ENCODE measurements around the gene DNAJB4. TPM values are rescaled to one million over a fixed set of nuclear protein-coding genes. Genes with fewer than 3 reads are reported as not detected.
A peak's percentile ranks its signal among the peaks of the same experiment; 100 is the strongest.
"Not testable (repeated sequence)": the region's sequence is repeated elsewhere in the genome, so short reads cannot be mapped to it uniquely, and the experiment has no call there.

The DNAJB4 gene
- total RNA-seq, 1 donor from 2014 or later, result 23.2 TPM

DNA sequence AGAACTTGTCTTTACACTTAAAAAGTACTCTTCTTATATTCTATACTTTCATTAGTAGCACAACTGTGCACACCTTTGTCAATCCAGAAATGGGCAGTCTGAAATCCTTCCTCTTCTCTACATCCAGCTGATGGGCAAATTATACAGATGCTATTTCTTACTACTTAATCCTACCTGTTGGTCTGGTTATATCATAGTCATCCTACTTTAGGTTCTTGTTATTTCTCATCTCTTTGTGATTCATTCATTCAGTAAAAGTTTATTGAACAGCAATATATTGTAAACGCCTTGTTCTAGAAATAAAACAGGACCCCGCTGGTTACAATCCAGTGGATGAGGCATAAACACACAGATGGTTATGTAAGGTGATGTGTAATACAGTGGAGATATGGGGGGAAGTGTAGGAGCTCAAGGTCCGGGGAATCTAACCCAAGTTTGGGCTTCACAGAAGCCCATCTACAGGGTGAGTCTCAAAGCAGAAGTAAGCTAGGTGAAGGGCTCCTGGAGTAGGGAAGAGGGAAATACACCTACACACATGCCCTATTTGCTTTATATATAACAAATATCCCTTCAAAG, 14.0 kb upstream of the DNAJB4 start:
- H3K27ac Mint-ChIP-seq (ENCODE audit: unreplicated experiment), result no peak overlapping the region

GRCh38 chr1:77991638-77992037, 13.1 kb upstream of the DNAJB4 start:
- Mint-ChIP-seq H3K9me3 (no peaks in the 10 kb centered on the region), H3K4me3 (no peak overlapping the region), H3K4me1 (no peaks in the 10 kb centered on the region), H3K27me3 (ENCODE audit: low read depth) (no peaks in the 10 kb centered on the region), H3K36me3 (ENCODE audit: low read depth) (peaks cover 5% of the 10 kb centered on the region), H3K27ac (ENCODE audit: unreplicated experiment) (no peak overlapping the region)
- no peak for DNase-seq (ENCODE audit: low read depth, low spot score)
- TF ChIP-seq CTCF (conservative IDR thresholded peaks at IDR 0.05), result no peak

More for the DNA sequence above, 14.0 kb upstream of the DNAJB4 start:
- no peaks in the 10 kb centered on the region for H3K4me1 Mint-ChIP-seq
- no peak for DNase-seq (ENCODE audit: low read depth, low spot score)
- H3K9me3 Mint-ChIP-seq, result no peaks in the 10 kb centered on the region
- H3K4me3 Mint-ChIP-seq, result no peak overlapping the region
- TF ChIP-seq CTCF (conservative IDR thresholded peaks at IDR 0.05), result no peak
- H3K27me3 Mint-ChIP-seq (ENCODE audit: low read depth), result no peaks in the 10 kb centered on the region
- peaks cover 5% of the 10 kb centered on the region for H3K36me3 Mint-ChIP-seq (ENCODE audit: low read depth)

DNA sequence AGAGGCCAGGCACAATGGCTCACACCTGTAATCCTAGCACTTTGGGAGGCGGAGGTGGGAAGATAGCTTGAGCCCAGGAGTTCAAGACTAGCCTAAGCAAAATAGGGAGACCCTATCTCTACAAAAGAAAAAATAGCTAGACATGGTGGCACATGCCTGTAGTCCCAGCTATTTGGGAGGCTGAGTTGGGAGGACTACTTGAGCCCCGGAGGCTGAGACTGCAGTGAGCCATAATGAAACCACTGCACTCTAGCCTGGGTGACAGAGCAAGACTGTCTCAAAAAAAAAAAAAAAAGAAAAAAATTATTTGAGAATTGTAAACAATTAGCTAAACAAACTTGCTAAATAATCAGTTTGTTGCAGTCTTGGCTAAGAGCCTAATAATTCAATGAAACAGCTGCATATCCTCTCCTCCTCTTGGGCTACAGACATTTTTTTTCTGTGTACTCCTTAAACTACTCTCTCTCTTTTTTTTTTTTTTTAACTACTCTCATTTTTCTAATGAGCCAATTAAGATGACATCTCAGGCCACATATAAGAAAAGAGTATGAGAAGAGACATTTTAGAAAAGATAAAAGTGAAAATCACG, 10.5 kb upstream of the DNAJB4 start:
- Mint-ChIP-seq H3K9me3 (no peaks in the 10 kb centered on the region), H3K4me3 (no peak overlapping the region), H3K4me1 (no peaks in the 10 kb centered on the region), H3K27me3 (ENCODE audit: low read depth) (no peaks in the 10 kb centered on the region), H3K27ac (ENCODE audit: unreplicated experiment) (no peak overlapping the region), H3K36me3 (ENCODE audit: low read depth) (peaks cover 2% of the 10 kb centered on the region)
- TF ChIP-seq CTCF (conservative IDR thresholded peaks at IDR 0.05), result no peak
- DNase-seq (ENCODE audit: low read depth, low spot score), result no peak

- Mint-ChIP-seq H3K27ac (ENCODE audit: unreplicated experiment) (no peak overlapping the region), H3K27me3 (ENCODE audit: low read depth) (no peaks in the 10 kb centered on the region)
- TF ChIP-seq CTCF (conservative IDR thresholded peaks at IDR 0.05), result no peak
Observed at GRCh38 chr1:77996734-77997133, 8.0 kb upstream of the DNAJB4 start.

DNA sequence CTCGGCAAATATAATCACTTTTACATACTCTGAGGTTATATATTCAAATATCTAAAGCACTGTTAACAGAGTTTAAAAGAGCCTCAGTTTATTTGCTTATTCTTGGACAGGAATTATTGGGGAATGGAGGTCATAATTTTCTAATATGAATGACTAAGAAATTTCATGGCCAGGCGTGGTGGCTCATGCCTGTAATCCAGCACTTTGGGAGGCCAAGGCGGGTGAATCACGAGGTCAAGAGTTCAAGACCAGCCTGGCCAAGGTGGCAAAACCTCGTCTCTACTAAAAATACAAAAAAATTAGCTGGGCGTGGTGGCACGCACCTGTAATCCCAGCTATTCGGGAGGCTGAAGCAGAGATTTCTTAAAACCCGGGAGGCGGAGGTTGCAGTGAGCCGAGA, 4.2 kb upstream of the DNAJB4 start:
- not testable (repeated sequence) for H3K27me3 Mint-ChIP-seq (ENCODE audit: low read depth); H3K4me3 Mint-ChIP-seq; H3K27ac Mint-ChIP-seq (ENCODE audit: unreplicated experiment); H3K36me3 Mint-ChIP-seq (ENCODE audit: low read depth); DNase-seq (ENCODE audit: low read depth, low spot score); H3K9me3 Mint-ChIP-seq
- peaks cover 32% of the 10 kb centered on the region for H3K4me1 Mint-ChIP-seq

More at GRCh38 chr1:77996734-77997133, 8.0 kb upstream of the DNAJB4 start:
- Mint-ChIP-seq H3K4me3 (no peak overlapping the region), H3K36me3 (ENCODE audit: low read depth) (peaks cover 2% of the 10 kb centered on the region), H3K9me3 (no peaks in the 10 kb centered on the region), H3K4me1 (no peaks in the 10 kb centered on the region)
- no peak for DNase-seq (ENCODE audit: low read depth, low spot score)

DNA sequence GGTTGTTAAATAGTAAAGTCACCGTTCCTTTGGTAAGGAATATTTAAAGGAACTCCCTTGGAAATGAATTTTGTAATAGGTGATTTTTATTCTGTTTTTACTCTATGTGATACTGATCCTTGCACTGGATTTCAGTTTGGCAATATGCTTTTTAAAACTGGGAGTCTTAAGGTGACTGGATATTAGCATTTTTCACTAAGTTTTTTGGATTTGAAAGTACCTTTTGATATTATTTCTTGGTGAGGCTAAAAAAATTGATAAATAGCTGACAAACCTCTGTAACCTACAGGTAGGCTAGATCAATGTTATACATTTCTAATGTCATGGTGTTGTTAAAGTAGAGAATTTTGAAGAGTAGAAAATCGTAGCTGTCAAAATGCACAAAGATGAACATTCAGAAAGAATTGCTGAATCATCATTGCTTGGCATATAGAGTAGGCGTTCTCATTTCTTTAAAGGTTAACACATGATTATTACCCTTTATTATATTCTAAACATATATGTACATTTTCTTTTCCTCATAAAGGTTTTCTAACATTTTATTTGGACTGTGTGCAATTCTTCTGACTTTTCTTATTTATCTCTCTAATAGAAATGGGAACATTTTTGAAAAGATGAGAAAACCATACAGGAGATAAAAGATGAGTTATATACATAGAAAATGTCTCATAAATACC, 1.5 kb upstream of the DNAJB4 start:
- Mint-ChIP-seq H3K36me3 (ENCODE audit: low read depth) (no peaks in the 10 kb centered on the region), H3K4me3 (peak overlapping the region; percentile 76)

More for the DNA sequence above, 1.5 kb upstream of the DNAJB4 start:
- Mint-ChIP-seq H3K27ac (ENCODE audit: unreplicated experiment) (peak overlapping the region; percentile 93), H3K9me3 (no peaks in the 10 kb centered on the region), H3K4me1 (peaks cover 40% of the 10 kb centered on the region), H3K27me3 (ENCODE audit: low read depth) (peaks cover 2% of the 10 kb centered on the region)
- DNase-seq (ENCODE audit: low read depth, low spot score), result no peak
- TF ChIP-seq CTCF (conservative IDR thresholded peaks at IDR 0.05), result no peak

Data from neural crest cell (in vitro differentiated cells).